ENCODE data around the gene TTR. TPM values are rescaled to one million over a fixed set of nuclear protein-coding genes. Genes with fewer than 3 reads are reported as not detected.

Gene TTR
- total and polyA plus RNA-seq, 2 of the 13 experiments (the other 11 are each of a cell fraction or from before 2014, with no cell fraction given), result 91.3 to 496 TPM

- no peaks in the 10 kb centered on the region for H3K9me3 ChIP-seq (ENCODE audit: low read length)
- CTCF ChIA-PET (ENCODE audit: low intra/inter-chr PET ratio, low total read pairs), result no interaction called here
- FAIRE-seq, result no peak
Observed at GRCh38 chr18:31548853-31549252, 42.8 kb upstream of the TTR start.

GRCh38 chr18:31549416-31549815 is 42.3 kb upstream of the TTR start:
- intact Hi-C loops (cut with micrococcal nuclease; ENCODE audit: unreplicated experiment), result no loop called here
- POLR2A ChIA-PET, result no interaction called here

More at GRCh38 chr18:31548853-31549252, 42.8 kb upstream of the TTR start:
- Histone ChIP-seq H3K4me2 (ENCODE audit: low read depth, low read length) (no peak overlapping the region), H3K27me3 (ENCODE audit: control insufficient read depth in 1 of 2, insufficient read depth in 2 of 2, low read length in 2 of 2) (no peaks in the 10 kb centered on the region), H4K20me1 (ENCODE audit: insufficient read depth, low read length) (no peaks in the 10 kb centered on the region), H3K36me3 (replicated peaks in 1 of 2; ENCODE audit: control insufficient read depth in 1 of 2, insufficient read depth in 2 of 2, low read length in 2 of 2) (peaks cover 6 to 19% of the 10 kb centered on the region in 2 experiments; a peak in 4 of 5 replicates), H3K79me2 (ENCODE audit: insufficient read depth, low read length) (no peaks in the 10 kb centered on the region), H3K27ac (ENCODE audit: extremely low read length, insufficient read depth, low read length) (no peak overlapping the region), H3K4me1 (ENCODE audit: insufficient read depth, low read length) (peaks cover 24% of the 10 kb centered on the region), H2AFZ (ENCODE audit: low read length) (no peak overlapping the region), H3K4me3 (replicated peaks in 1 of 3; ENCODE audit: insufficient read depth in 1 of 3, low read depth in 2 of 3, low read length in 3 of 3) (no peak overlapping the region), H3K9ac (ENCODE audit: insufficient read depth, low read depth, low read length) (no peak overlapping the region)
- DNase-seq (ENCODE audit: low spot score), result no peak
- no peak for TF ChIP-seq SETDB1 (CRISPR knock-in tag; IDR thresholded peaks at IDR 0.05; ENCODE audit: borderline replicate concordance)
- TF ChIP-seq CREB1 (IDR thresholded peaks at IDR 0.05), result no peak
- TF ChIP-seq CREB1 (CRISPR knock-in tag; IDR thresholded peaks at IDR 0.05), result no peak
- no peak for TF ChIP-seq ZNF557 (CRISPR knock-in tag; IDR thresholded peaks at IDR 0.05)
- TF ChIP-seq RXRB (CRISPR knock-in tag; IDR thresholded peaks at IDR 0.05; ENCODE audit: borderline replicate concordance), result no peak
- TF ChIP-seq BORCS8-MEF2B (CRISPR knock-in tag; IDR thresholded peaks at IDR 0.05), result no peak
- no peak for TF ChIP-seq ZNF513 (CRISPR knock-in tag; conservative IDR thresholded peaks at IDR 0.05)
- TF ChIP-seq NR3C1 (CRISPR knock-in tag; IDR thresholded peaks at IDR 0.05), result no peak
- no TSS peak for BruUV-seq (replicated peaks)
- intact Hi-C loops (cut with micrococcal nuclease; ENCODE audit: unreplicated experiment) (no loop called here), in situ Hi-C loops (cut with HindIII; ENCODE audit: extremely low pct_ligation_motif_present, low pct_unique_long_range_greater_than_20kb) (no loop called here)
- 80% methylated on average over 2 of the region's 2 CpGs for WGBS (ENCODE audit: low lambda C conversion rate)
- POLR2A ChIA-PET, result no interaction called here
- no peak for ATAC-seq

More at GRCh38 chr18:31549416-31549815, 42.3 kb upstream of the TTR start:
- TF ChIP-seq RBM22 (optimal IDR thresholded peaks at IDR 0.05; ENCODE audit: low read length), result peak; percentile 30
- no peak for TF ChIP-seq FOXP1 (IDR thresholded peaks at IDR 0.05)
- no peak for TF ChIP-seq FOXP1 (CRISPR knock-in tag; IDR thresholded peaks at IDR 0.05)
- peak; percentile 83; the same call in 1 of the 2 replicates for TF ChIP-seq SRF (IDR thresholded peaks at IDR 0.05; ENCODE audit: low read depth, low read length)
- CTCF ChIA-PET (ENCODE audit: low intra/inter-chr PET ratio, low total read pairs), result no interaction called here
- H2AFZ ChIP-seq (ENCODE audit: low read length), result no peak overlapping the region
- ATAC-seq, result no peak
- BruUV-seq (replicated peaks), result no TSS peak
- no peaks in the 10 kb centered on the region for H3K9me3 ChIP-seq (ENCODE audit: low read length)
- no peak for DNase-seq (ENCODE audit: low spot score)
- no peak overlapping the region for H3K9ac ChIP-seq (ENCODE audit: insufficient read depth, low read depth, low read length)
- no peaks in the 10 kb centered on the region for H3K27me3 ChIP-seq (ENCODE audit: control insufficient read depth in 1 of 2, insufficient read depth in 2 of 2, low read length in 2 of 2)
- H3K4me1 ChIP-seq (ENCODE audit: insufficient read depth, low read length), result peaks cover 29% of the 10 kb centered on the region
- WGBS (ENCODE audit: low lambda C conversion rate), result 84% methylated on average over 4 of the region's 4 CpGs
- H3K36me3 ChIP-seq (replicated peaks in 1 of 2; ENCODE audit: control insufficient read depth in 1 of 2, insufficient read depth in 2 of 2, low read length in 2 of 2), result peaks cover 6 to 17% of the 10 kb centered on the region in 2 experiments; a peak in 4 of 5 replicates
- FAIRE-seq, result no peak
- no peak overlapping the region for H3K27ac ChIP-seq (ENCODE audit: extremely low read length, insufficient read depth, low read length)
- H3K4me2 ChIP-seq (ENCODE audit: low read depth, low read length), result no peak overlapping the region
- no peaks in the 10 kb centered on the region for H3K79me2 ChIP-seq (ENCODE audit: insufficient read depth, low read length)
- in situ Hi-C loops (cut with HindIII; ENCODE audit: extremely low pct_ligation_motif_present, low pct_unique_long_range_greater_than_20kb), result no loop called here
- no peaks in the 10 kb centered on the region for H4K20me1 ChIP-seq (ENCODE audit: insufficient read depth, low read length)
- no peak overlapping the region for H3K4me3 ChIP-seq (replicated peaks in 1 of 3; ENCODE audit: insufficient read depth in 1 of 3, low read depth in 2 of 3, low read length in 3 of 3)

Measured in HepG2 (cell line).